ENCODE results near the gene SH3BGRL.

- no peak for TF ChIP-seq DEAF1 (CRISPR knock-in tag; IDR thresholded peaks at IDR 0.05)
- TF ChIP-seq KDM5B (IDR thresholded peaks at IDR 0.05; ENCODE audit: insufficient replicate concordance, low read depth, low read length), result no peak
- no peak for TF ChIP-seq TAF15 (IDR thresholded peaks at IDR 0.05; ENCODE audit: low read depth, low read length)
- no peak for TF ChIP-seq CTCF (IDR thresholded peaks at IDR 0.05 in 2 of 3, conservative IDR thresholded peaks at IDR 0.05 in 1 of 3; ENCODE audit: insufficient read depth in 2 of 3, low read depth in 1 of 3, low read length in 3 of 3)
- no peak for TF ChIP-seq TFAP4 (CRISPR knock-in tag; IDR thresholded peaks at IDR 0.05; ENCODE audit: borderline replicate concordance)
- TF ChIP-seq SIN3A (IDR thresholded peaks at IDR 0.05; ENCODE audit: borderline replicate concordance in 2 of 2, control insufficient read depth in 1 of 2, low read depth in 2 of 2, low read length in 2 of 2), result no peak
- TF ChIP-seq EZH2 (IDR thresholded peaks at IDR 0.05; ENCODE audit: borderline replicate concordance, low read depth, low read length), result no peak
- no peak for TF ChIP-seq NCOA6 (IDR thresholded peaks at IDR 0.05)
- no peak for TF ChIP-seq EP300 (IDR thresholded peaks at IDR 0.05; ENCODE audit: low read length)
- TF ChIP-seq MAX (CRISPR knock-in tag; IDR thresholded peaks at IDR 0.05), result no peak
- no peak for TF ChIP-seq MBD2 (IDR thresholded peaks at IDR 0.05; ENCODE audit: borderline replicate concordance, low read depth)
Observed at GRCh38 chrX:81232218-81232617, 30.3 kb downstream of the SH3BGRL start.
